HEK293 (cell line): ENCODE data around the gene PSMD8.
A peak's percentile ranks its signal among the peaks of the same experiment; 100 is the strongest.

ENCODE experiments used
- AEBP2 ChIP-seq: fragments of 450-650 bp; formaldehyde crosslinking; IDR thresholded peaks from 2 replicates; pipeline ENCODE4 v1.5.1; 2016; ENCODE audit warnings: missing biosample characterization, missing genetic modification characterization, borderline replicate concordance
- CTCF ChIP-seq: fragments of 450-650 bp; formaldehyde crosslinking; IDR thresholded peaks from 2 replicates; pipeline ENCODE4 v1.5.1; 2016; ENCODE audit warnings: missing biosample characterization, missing genetic modification characterization
- ZBTB20 ChIP-seq: fragments of 450-650 bp; formaldehyde crosslinking; IDR thresholded peaks from 2 replicates; pipeline ENCODE4 v1.5.1; 2016; ENCODE audit warnings: missing biosample characterization, missing genetic modification characterization
- ZNF112 ChIP-seq: fragments of 450-650 bp; formaldehyde crosslinking; IDR thresholded peaks from 2 replicates; pipeline ENCODE4 v1.5.0; 2017; ENCODE audit warnings: missing biosample characterization, missing genetic modification characterization
- ZNF133 ChIP-seq: fragments of 450-650 bp; formaldehyde crosslinking; IDR thresholded peaks from 2 replicates; pipeline ENCODE4 v1.5.1; 2016; ENCODE audit warnings: missing biosample characterization, missing genetic modification characterization
- ZNF138 ChIP-seq: fragments of 450-650 bp; formaldehyde crosslinking; IDR thresholded peaks from 2 replicates; pipeline ENCODE4 v1.5.1; 2016; ENCODE audit warnings: missing biosample characterization, missing genetic modification characterization, borderline replicate concordance
- ZNF202 ChIP-seq: fragments of 450-650 bp; formaldehyde crosslinking; IDR thresholded peaks from 2 replicates; pipeline ENCODE4 v1.5.1; 2016; ENCODE audit warnings: missing biosample characterization, missing genetic modification characterization, borderline replicate concordance
- ZNF211 ChIP-seq: fragments of 450-650 bp; formaldehyde crosslinking; IDR thresholded peaks from 2 replicates; pipeline ENCODE4 v1.5.1; 2016; ENCODE audit warnings: low read depth, missing biosample characterization, missing genetic modification characterization
- ZNF324 ChIP-seq: fragments of 450-650 bp; formaldehyde crosslinking; IDR thresholded peaks from 2 replicates; pipeline ENCODE4 v1.5.1; 2016; ENCODE audit warnings: missing biosample characterization, missing genetic modification characterization
- ZNF354C ChIP-seq: fragments of 450-650 bp; formaldehyde crosslinking; IDR thresholded peaks from 2 replicates; pipeline ENCODE4 v1.5.1; 2016; ENCODE audit warnings: missing biosample characterization, missing genetic modification characterization, low read depth, borderline replicate concordance
- ZNF37A ChIP-seq: fragments of 450-650 bp; IDR thresholded peaks from 2 replicates; pipeline ENCODE4 v1.5.1; 2018; ENCODE audit warnings: missing biosample characterization, missing genetic modification characterization
- ZNF394 ChIP-seq: fragments of 450-650 bp; formaldehyde crosslinking; IDR thresholded peaks from 2 replicates; pipeline ENCODE4 v1.5.1; 2016; ENCODE audit warnings: missing biosample characterization, missing genetic modification characterization, mild to moderate bottlenecking, moderate library complexity, borderline replicate concordance
- ZNF416 ChIP-seq: fragments of 450-650 bp; formaldehyde crosslinking; IDR thresholded peaks from 2 replicates; pipeline ENCODE4 v1.5.1; 2016; ENCODE audit warnings: missing biosample characterization, missing genetic modification characterization
- ZNF423 ChIP-seq: fragments of 450-650 bp; formaldehyde crosslinking; IDR thresholded peaks from 2 replicates; pipeline ENCODE4 v1.5.1; 2016; ENCODE audit warnings: missing biosample characterization, missing genetic modification characterization
- ZNF621 ChIP-seq: fragments of 450-650 bp; formaldehyde crosslinking; IDR thresholded peaks from 2 replicates; pipeline ENCODE4 v1.5.1; 2017; ENCODE audit warnings: missing biosample characterization, missing genetic modification characterization
- ZNF624 ChIP-seq: fragments of 450-650 bp; formaldehyde crosslinking; IDR thresholded peaks from 2 replicates; pipeline ENCODE4 v1.5.1; 2017; ENCODE audit warnings: missing biosample characterization, missing genetic modification characterization
- ZNF626 ChIP-seq: fragments of 450-650 bp; sonication (Bioruptor Pico); formaldehyde crosslinking; IDR thresholded peaks from 2 replicates; pipeline ENCODE4 v1.5.1; 2018; ENCODE audit warnings: missing biosample characterization, missing genetic modification characterization, inconsistent platforms
- ZNF701 ChIP-seq: fragments of 450-650 bp; formaldehyde crosslinking; IDR thresholded peaks from 2 replicates; pipeline ENCODE4 v1.5.1; 2016; ENCODE audit warnings: missing biosample characterization, missing genetic modification characterization
- ZNF704 ChIP-seq: fragments of 450-650 bp; formaldehyde crosslinking; IDR thresholded peaks from 2 replicates; pipeline ENCODE4 v1.5.1; 2016; ENCODE audit warnings: missing biosample characterization, missing genetic modification characterization
- ZNF768 ChIP-seq: fragments of 450-650 bp; formaldehyde crosslinking; IDR thresholded peaks from 2 replicates; pipeline ENCODE4 v1.5.1; 2018; ENCODE audit warnings: missing biosample characterization, mild to moderate bottlenecking, missing genetic modification characterization
- ZNF776 ChIP-seq: fragments of 450-650 bp; formaldehyde crosslinking; IDR thresholded peaks from 2 replicates; pipeline ENCODE4 v1.5.0; 2017; ENCODE audit warnings: missing biosample characterization, missing genetic modification characterization, borderline replicate concordance
- ZNF777 ChIP-seq: fragments of 450-650 bp; formaldehyde crosslinking; IDR thresholded peaks from 2 replicates; pipeline ENCODE4 v1.5.1; 2017; ENCODE audit warnings: missing biosample characterization, missing genetic modification characterization, borderline replicate concordance
- ZSCAN4 ChIP-seq: fragments of 450-650 bp; formaldehyde crosslinking; IDR thresholded peaks from 2 replicates; pipeline ENCODE4 v1.5.1; 2017; ENCODE audit warnings: missing biosample characterization, missing genetic modification characterization
- ZXDB ChIP-seq: fragments of 450-650 bp; formaldehyde crosslinking; IDR thresholded peaks from 2 replicates; pipeline ENCODE4 v1.5.1; 2016; ENCODE audit warnings: missing biosample characterization, missing genetic modification characterization
- TF ChIP-seq, protein P1 (sequence below): fragments of 450-650 bp; formaldehyde crosslinking; IDR thresholded peaks from 2 replicates; pipeline ENCODE4 v1.5.1; 2016; ENCODE audit warnings: missing biosample characterization, missing genetic modification characterization
- TF ChIP-seq, protein P2 (sequence below): fragments of 450-650 bp; formaldehyde crosslinking; IDR thresholded peaks from 2 replicates; pipeline ENCODE4 v1.5.0; 2017; ENCODE audit warnings: missing biosample characterization, missing genetic modification characterization, borderline replicate concordance
- TF ChIP-seq, protein P3 (sequence below): fragments of 450-650 bp; formaldehyde crosslinking; IDR thresholded peaks from 2 replicates; pipeline ENCODE4 v1.5.1; 2016; ENCODE audit warnings: missing biosample characterization, missing genetic modification characterization

PSMD8 gene

DNA sequence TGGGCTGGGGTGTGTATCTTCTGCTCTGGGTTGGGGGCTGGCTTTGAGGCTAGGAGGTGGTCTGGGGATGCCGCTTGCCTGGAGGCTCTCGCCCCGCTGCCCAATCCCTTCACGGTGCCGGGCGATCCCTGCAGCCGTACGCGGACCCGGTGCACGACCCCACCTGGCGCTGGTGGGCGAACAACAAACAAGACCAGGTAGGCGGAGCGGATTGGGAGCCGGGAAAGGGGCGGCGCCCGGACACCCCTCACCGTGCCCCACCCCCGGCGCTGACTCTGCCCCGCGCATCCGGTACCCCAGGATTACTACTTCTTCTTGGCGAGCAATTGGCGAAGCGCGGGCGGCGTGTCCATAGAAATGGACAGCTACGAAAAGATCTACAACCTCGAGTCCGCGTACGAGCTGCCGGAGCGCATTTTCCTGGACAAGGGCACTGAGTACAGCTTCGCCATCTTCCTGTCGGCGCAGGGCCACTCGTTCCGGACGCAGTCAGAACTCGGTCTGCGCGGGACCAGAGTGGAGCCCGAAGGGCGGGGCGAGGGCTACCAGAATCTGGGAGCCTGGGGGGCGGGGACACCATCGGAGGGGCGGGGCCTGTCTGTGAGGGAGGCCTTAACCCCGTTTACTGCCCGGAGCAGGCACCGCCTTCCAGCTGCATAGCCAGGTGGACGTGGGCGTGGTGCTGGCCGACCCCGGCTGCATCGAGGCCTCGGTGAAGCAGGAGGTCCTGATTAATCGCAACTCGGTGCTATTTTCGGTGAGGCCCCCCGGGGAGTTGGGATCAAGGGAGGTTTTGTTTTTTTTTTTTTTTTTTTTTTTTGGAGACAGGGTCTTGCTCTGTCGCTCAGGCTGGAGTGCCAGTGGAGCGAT lies 12.1 kb upstream of the PSMD8 start (continued):
- TF ChIP-seq, protein P1, sequence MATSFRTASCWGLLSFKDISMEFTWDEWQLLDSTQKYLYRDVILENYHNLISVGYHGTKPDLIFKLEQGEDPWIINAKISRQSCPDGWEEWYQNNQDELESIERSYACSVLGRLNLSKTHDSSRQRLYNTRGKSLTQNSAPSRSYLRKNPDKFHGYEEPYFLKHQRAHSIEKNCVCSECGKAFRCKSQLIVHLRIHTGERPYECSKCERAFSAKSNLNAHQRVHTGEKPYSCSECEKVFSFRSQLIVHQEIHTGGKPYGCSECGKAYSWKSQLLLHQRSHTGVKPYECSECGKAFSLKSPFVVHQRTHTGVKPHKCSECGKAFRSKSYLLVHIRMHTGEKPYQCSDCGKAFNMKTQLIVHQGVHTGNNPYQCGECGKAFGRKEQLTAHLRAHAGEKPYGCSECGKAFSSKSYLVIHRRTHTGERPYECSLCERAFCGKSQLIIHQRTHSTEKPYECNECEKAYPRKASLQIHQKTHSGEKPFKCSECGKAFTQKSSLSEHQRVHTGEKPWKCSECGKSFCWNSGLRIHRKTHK (tag by site-specific recombination) = no peak
- TF ChIP-seq ZSCAN4 (tag by site-specific recombination) (no peak), ZNF768 (tag by site-specific recombination) (no peak), ZNF701 (tag by site-specific recombination) (no peak), ZNF416 (no peak), ZNF626 (no peak), ZBTB20 (tag by site-specific recombination) (peak; percentile 92), ZNF704 (tag by site-specific recombination) (no peak), ZNF202 (tag by site-specific recombination) (no peak), CTCF (tag by site-specific recombination) (no peak; the same call in 1 of the 2 replicates), ZNF777 (tag by site-specific recombination) (peak; percentile 29; the same call in 1 of the 2 replicates), ZNF423 (tag by site-specific recombination) (no peak), ZNF112 (tag by site-specific recombination) (no peak), ZNF211 (tag by site-specific recombination) (no peak), ZNF776 (tag by site-specific recombination) (no peak), ZNF37A (no peak), ZNF621 (tag by site-specific recombination) (no peak), ZNF324 (tag by site-specific recombination) (peak; percentile 30; the same call in 1 of the 2 replicates), ZNF133 (tag by site-specific recombination) (0 out of 2 replicates have a peak, but pooled peaks have one; percentile 13), ZXDB (peak; percentile 66), ZNF354C (tag by site-specific recombination) (no peak), ZNF394 (tag by site-specific recombination) (no peak), ZNF138 (tag by site-specific recombination) (no peak), AEBP2 (no peak), ZNF624 (tag by site-specific recombination) (0 out of 2 replicates have a peak, but pooled peaks have one; percentile 14)
- TF ChIP-seq, protein P2, sequence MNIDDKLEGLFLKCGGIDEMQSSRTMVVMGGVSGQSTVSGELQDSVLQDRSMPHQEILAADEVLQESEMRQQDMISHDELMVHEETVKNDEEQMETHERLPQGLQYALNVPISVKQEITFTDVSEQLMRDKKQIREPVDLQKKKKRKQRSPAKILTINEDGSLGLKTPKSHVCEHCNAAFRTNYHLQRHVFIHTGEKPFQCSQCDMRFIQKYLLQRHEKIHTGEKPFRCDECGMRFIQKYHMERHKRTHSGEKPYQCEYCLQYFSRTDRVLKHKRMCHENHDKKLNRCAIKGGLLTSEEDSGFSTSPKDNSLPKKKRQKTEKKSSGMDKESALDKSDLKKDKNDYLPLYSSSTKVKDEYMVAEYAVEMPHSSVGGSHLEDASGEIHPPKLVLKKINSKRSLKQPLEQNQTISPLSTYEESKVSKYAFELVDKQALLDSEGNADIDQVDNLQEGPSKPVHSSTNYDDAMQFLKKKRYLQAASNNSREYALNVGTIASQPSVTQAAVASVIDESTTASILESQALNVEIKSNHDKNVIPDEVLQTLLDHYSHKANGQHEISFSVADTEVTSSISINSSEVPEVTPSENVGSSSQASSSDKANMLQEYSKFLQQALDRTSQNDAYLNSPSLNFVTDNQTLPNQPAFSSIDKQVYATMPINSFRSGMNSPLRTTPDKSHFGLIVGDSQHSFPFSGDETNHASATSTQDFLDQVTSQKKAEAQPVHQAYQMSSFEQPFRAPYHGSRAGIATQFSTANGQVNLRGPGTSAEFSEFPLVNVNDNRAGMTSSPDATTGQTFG = no peak
- TF ChIP-seq, protein P3, sequence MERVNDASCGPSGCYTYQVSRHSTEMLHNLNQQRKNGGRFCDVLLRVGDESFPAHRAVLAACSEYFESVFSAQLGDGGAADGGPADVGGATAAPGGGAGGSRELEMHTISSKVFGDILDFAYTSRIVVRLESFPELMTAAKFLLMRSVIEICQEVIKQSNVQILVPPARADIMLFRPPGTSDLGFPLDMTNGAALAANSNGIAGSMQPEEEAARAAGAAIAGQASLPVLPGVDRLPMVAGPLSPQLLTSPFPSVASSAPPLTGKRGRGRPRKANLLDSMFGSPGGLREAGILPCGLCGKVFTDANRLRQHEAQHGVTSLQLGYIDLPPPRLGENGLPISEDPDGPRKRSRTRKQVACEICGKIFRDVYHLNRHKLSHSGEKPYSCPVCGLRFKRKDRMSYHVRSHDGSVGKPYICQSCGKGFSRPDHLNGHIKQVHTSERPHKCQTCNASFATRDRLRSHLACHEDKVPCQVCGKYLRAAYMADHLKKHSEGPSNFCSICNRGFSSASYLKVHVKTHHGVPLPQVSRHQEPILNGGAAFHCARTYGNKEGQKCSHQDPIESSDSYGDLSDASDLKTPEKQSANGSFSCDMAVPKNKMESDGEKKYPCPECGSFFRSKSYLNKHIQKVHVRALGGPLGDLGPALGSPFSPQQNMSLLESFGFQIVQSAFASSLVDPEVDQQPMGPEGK (tag by site-specific recombination) = peak; percentile 94
